Measurements from ENCODE around the gene SPRN.

SPRN gene

DNA sequence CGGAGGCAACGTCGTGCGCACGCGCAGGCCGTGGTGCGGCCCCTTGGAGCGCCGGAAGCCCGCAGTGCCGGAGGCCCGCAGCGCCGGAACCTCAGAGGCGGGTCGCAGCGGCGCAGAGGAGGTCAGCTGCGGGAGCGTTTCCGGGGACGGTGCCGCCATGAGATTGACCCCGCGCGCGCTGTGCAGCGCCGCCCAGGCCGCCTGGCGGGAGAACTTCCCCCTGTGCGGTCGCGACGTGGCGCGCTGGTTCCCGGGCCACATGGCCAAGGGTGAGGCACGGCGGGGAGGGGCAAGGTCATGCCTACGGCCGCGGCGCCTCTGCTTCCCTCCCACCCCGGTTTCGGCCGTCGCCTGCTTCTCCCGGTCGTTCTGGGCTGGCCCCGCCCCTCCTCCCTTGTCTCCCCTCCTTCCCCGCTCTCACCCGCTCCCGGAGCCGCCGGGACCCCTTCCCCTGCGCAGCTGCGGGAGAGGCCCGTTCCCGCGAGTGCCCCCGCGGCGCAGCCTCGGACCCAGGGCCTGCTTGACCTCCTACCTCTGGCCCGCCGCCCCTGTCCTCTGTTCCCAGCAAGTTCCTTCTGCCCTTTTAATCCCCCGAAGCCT lies 30.3 kb downstream of the SPRN start, which contains the start of gene MTG1:
Gene MTG1, plus strand, starts transcription at position 94 of the 600 bp plus-strand sequence. Its CDS starts 64 bp downstream, at position 158.
- TF ChIP-seq CTCF (IDR thresholded peaks at IDR 0.05; ENCODE audit: insufficient read depth, low read length, poor library complexity, severe bottlenecking) (no peak), EZH2phosphoT487 (conservative IDR thresholded peaks at IDR 0.05; ENCODE audit: low read length) (no peak)
- Histone ChIP-seq H3K9ac (ENCODE audit: low read length) (peak within 1 kb of the TSS; percentile 93), H3K4me2 (ENCODE audit: low read depth, low read length, poor library complexity, severe bottlenecking) (peak within 1 kb of the TSS; percentile 86), H3K9me2 (replicated peaks; ENCODE audit: insufficient read depth, low read length) (no peaks in the 10 kb centered on the region), H3F3A (ENCODE audit: insufficient read depth) (peaks cover 19% of the 10 kb centered on the region), H3K36me3 (ENCODE audit: low read length) (no peaks in the 10 kb centered on the region), H2AFZ (ENCODE audit: low read depth, low read length, severe bottlenecking) (peak within 1 kb of the TSS; percentile 90), H3K9me3 (ENCODE audit: insufficient read depth, low read length) (no peaks in the 10 kb centered on the region), H4K20me1 (ENCODE audit: low read depth, low read length) (no peaks in the 10 kb centered on the region), H3K4me3 (ENCODE audit: insufficient read depth, low read length, poor library complexity, severe bottlenecking) (peak within 1 kb of the TSS; percentile 73), H3K79me2 (ENCODE audit: insufficient read depth, low read length) (peaks cover 22% of the 10 kb centered on the region), H3K27ac (ENCODE audit: low read depth, low read length) (peak within 1 kb of the TSS; percentile 53), H3K27me3 (ENCODE audit: low read length) (no peaks in the 10 kb centered on the region)

DNA sequence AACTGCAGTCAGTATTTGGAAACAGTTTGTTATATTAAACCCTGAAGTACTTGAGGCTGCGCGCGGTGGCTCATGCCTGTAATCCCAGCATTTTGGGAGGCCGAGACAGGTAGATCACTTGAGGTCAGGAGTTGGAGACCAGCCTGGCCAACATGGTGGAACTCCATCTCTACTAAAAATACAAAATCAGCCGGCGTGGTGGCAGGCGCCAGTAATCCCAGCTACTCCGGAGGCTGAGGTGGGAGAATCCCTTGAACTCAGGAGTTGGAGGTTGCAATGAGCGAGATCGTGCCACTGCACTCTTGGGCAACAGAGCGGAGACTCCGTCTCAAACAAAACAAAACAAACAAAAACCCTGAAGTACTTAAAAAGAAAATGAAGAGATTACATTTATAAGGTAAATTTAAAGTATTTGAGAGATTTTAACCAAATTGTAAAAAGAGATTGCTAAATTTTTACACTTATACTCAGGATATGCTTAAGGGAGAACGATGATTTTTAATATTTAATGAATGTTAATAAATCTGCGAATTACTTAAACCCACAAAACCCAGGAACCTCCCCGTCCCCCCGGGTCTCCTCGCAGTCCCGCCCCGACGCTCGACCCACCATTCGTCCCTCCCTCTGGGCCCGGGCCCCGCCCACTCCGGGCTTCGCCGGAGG lies 30.9 kb downstream of the SPRN start:
- H3F3A ChIP-seq (ENCODE audit: insufficient read depth): peaks cover 22% of the 10 kb centered on the region
- peaks cover 22% of the 10 kb centered on the region for H3K79me2 ChIP-seq (ENCODE audit: insufficient read depth, low read length)
- TF ChIP-seq CTCF (IDR thresholded peaks at IDR 0.05; ENCODE audit: insufficient read depth, low read length, poor library complexity, severe bottlenecking): no peak
- TF ChIP-seq EZH2phosphoT487 (conservative IDR thresholded peaks at IDR 0.05; ENCODE audit: low read length): no peak
- H3K4me2 ChIP-seq (ENCODE audit: low read depth, low read length, poor library complexity, severe bottlenecking): peak overlapping the region; percentile 86
- H4K20me1 ChIP-seq (ENCODE audit: low read depth, low read length): no peaks in the 10 kb centered on the region
- no peaks in the 10 kb centered on the region for H3K27me3 ChIP-seq (ENCODE audit: low read length)
- peak overlapping the region; percentile 73 for H3K4me3 ChIP-seq (ENCODE audit: insufficient read depth, low read length, poor library complexity, severe bottlenecking)
- H3K27ac ChIP-seq (ENCODE audit: low read depth, low read length): peak overlapping the region; percentile 53
- no peaks in the 10 kb centered on the region for H3K9me2 ChIP-seq (replicated peaks; ENCODE audit: insufficient read depth, low read length)
- H2AFZ ChIP-seq (ENCODE audit: low read depth, low read length, severe bottlenecking): peak overlapping the region; percentile 76
- H3K9ac ChIP-seq (ENCODE audit: low read length): peak overlapping the region; percentile 93
- no peaks in the 10 kb centered on the region for H3K9me3 ChIP-seq (ENCODE audit: insufficient read depth, low read length)
- no peaks in the 10 kb centered on the region for H3K36me3 ChIP-seq (ENCODE audit: low read length)

- H3K4me2 ChIP-seq (ENCODE audit: low read depth, low read length, poor library complexity, severe bottlenecking): no peak overlapping the region
- no peak overlapping the region for H2AFZ ChIP-seq (ENCODE audit: low read depth, low read length, severe bottlenecking)
- H3K9ac ChIP-seq (ENCODE audit: low read length): no peak overlapping the region
- no peak for TF ChIP-seq EZH2phosphoT487 (conservative IDR thresholded peaks at IDR 0.05; ENCODE audit: low read length)
- TF ChIP-seq CTCF (IDR thresholded peaks at IDR 0.05; ENCODE audit: insufficient read depth, low read length, poor library complexity, severe bottlenecking): no peak
- no peaks in the 10 kb centered on the region for H3K27me3 ChIP-seq (ENCODE audit: low read length)
- no peak overlapping the region for H3K27ac ChIP-seq (ENCODE audit: low read depth, low read length)
- no peak overlapping the region for H3K4me3 ChIP-seq (ENCODE audit: insufficient read depth, low read length, poor library complexity, severe bottlenecking)
- H3K79me2 ChIP-seq (ENCODE audit: insufficient read depth, low read length): peaks cover 22% of the 10 kb centered on the region
- H3K36me3 ChIP-seq (ENCODE audit: low read length): no peaks in the 10 kb centered on the region
- H4K20me1 ChIP-seq (ENCODE audit: low read depth, low read length): no peaks in the 10 kb centered on the region
- no peaks in the 10 kb centered on the region for H3K9me3 ChIP-seq (ENCODE audit: insufficient read depth, low read length)
- peaks cover 22% of the 10 kb centered on the region for H3F3A ChIP-seq (ENCODE audit: insufficient read depth)
- H3K9me2 ChIP-seq (replicated peaks; ENCODE audit: insufficient read depth, low read length): no peaks in the 10 kb centered on the region
Observed at GRCh38 chr10:133391761-133392518, 32.5 kb downstream of the SPRN start.

Data from SU-DHL-6 (cell line).